Activated gamma-delta T cell treated with Interleukin-2 at 50 U/mL for 16 hours (primary cell): ENCODE measurements around the gene FNDC7.
"Not testable (repeated sequence)": the region's sequence is repeated elsewhere in the genome, so short reads cannot be mapped to it uniquely, and the experiment has no call there.

Source experiments
- DNase-seq: peaks from one replicate; pipeline ENCODE4 v3.0.0-alpha.2; 2020

Gene FNDC7

GRCh38 chr1:108699375-108700332 is 13.1 kb upstream of the FNDC7 start:
- no peak for DNase-seq

- DNase-seq, result no peak
These were observed 11.4 kb upstream of the FNDC7 start for GRCh38 chr1:108701176-108701849.

DNA sequence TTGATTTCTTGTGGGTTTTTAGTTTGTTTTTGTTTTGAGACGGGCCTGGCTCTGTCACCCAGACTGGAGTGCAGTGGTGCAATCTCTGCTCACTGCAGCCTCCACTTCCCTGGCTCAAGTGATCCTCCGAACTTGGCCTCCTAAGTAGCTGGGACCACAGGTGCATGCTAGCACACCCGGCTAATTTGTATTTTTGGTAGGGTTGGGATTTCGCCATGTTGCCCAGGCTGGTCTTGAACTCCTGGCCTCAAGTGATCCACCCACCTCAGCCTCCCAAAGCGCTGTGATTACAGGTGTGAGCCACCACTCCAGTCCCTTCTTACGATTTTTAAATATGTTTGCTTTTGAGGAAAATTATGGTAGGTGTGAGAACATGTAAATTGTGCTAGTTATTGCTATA is 10.6 kb upstream of the FNDC7 start:
- not testable (repeated sequence) for DNase-seq

- no peak for DNase-seq
These were observed 8.8 kb upstream of the FNDC7 start for GRCh38 chr1:108703939-108704338.

DNA sequence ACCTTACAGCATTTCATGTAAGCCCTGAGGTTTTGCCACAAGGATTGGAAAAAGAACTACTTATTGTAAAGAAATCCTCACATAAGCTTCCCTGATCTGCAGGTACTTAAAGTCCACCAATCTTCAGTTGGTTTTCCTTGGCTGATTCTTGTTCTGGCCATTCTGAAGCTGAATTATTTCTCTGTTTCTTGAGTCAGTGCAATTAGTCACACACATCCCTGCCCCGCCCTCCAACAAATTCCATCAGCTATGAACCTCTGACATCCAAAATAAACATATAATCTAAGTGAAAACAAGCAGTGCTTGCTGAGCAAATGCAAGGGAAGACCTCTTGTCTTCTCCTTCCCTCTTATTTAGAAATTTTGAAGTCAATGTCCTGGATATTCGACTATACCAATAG is 8.2 kb upstream of the FNDC7 start:
- DNase-seq, result no peak

DNA sequence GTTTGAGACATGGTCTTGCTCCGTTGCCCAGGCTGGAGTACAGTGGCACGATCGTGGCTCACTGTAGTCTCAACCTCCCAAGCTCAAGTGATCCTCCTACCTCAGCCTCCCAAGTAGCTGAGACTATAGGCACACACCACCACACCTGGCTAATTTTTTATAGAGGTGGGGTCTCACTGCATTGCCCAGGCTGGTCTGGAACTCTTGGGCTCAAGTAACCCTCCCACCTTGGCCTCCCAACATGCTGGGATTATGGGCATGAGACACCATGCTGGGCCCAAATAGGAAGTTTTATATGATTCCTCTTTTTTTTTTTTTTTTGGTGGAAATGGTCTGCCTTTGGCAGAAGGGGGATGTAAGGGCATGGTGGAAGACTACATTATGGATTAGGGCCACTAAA is 6.1 kb upstream of the FNDC7 start:
- no peak for DNase-seq

GRCh38 chr1:108708691-108709660 is 3.7 kb upstream of the FNDC7 start:
- DNase-seq, result peak; percentile 63

DNA sequence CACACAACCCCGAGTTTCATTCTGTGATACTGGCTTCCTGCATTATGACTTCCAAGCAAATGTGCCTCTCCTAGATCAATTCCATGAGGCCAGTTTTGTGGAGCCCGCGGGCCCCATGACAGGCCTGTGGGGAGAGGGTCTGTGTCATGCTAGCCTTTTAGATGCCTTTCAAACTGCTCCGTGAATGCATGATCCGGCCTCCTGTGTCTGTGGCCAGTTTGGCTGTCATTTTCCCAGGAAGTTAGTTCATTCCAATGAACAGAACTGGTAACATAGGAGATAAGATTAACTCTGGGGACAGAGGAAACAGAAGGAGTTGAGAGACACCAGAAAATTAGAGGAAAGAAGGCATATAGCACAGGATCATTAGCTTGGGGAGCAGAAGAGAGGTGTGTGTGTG is 3.2 kb downstream of the FNDC7 start:
- no peak for DNase-seq

- no peak for DNase-seq
These were observed 3.9 kb downstream of the FNDC7 start for GRCh38 chr1:108716437-108717230.

DNA sequence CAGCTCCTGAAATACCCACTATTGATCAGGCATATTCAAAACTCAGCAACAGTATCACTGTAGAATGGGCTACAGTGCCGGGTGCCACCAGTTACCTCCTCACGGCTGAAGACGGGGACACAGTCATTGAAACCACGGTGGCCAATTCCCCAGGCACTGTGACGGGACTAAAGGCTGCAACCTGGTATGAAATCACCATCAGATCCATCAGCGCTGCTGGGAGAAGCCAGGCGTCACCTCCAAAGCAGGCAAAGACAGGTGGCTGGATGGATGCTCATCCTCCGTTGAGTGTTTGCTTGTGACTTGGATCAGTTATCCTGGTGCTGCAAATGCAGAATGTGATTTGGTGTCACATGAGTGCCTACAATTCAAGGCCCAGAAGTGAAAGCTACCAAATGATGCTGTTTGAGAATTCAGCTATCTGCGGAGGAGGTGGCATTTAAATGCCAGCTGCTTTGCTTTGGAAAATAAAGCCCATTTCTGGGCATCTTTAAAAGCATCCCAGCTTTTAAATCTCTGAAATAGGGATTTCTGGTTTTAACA is 5.1 kb downstream of the FNDC7 start:
- no peak for DNase-seq

GRCh38 chr1:108718927-108719655 is 6.4 kb downstream of the FNDC7 start:
- DNase-seq, result no peak

GRCh38 chr1:108719656-108720435 is 7.1 kb downstream of the FNDC7 start:
- no peak for DNase-seq

DNA sequence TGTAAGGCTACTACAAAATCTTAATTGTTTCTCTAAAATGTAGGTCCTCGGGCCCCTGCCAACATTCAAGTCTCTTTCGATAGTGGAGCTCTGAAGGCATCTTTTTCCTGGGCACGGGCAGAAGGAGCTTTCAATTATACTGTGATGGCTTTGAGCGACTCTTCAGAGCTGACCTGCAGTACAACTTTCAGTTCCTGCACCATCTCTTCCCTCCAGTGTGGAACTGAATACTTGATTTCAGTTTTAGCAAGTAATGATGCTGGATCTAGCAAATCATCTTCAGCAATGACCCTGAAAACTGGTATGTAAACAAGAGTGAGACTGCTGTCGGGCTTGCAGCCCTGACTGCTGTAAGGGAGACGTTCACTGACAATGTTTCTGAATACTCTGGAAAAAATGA is 9.6 kb downstream of the FNDC7 start:
- no peak for DNase-seq

- no peak for DNase-seq
These were observed 13.2 kb downstream of the FNDC7 start for GRCh38 chr1:108725906-108726305.

DNA sequence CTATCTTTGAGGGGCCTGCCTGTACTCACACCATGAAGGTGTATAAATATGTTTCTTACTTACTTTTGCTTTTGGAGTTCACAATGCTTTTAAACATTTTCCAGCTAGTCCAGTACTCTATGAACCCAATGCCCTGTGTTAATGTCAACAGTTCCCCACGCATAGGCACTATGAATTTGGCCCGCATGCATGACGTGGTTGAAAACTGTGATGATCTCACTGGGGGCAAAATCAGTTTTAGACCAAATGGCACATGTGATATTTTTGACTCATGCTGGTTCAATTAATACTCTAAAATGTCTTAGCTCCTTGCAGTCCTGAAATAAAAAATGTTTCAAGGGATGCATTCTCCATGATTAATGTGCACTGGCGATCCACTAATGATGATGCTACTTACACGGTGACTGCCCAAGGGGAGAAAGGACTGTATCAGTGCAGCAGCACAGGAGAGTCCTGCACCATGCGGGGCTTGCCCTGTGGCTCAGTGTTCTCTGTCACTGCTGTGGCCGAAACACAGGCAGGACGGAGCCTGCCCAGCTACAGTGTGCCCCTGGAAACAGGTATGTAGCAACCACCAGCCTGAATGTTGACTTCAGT is 15.7 kb downstream of the FNDC7 start:
- DNase-seq, result no peak

GRCh38 chr1:108729481-108729880 is 16.8 kb downstream of the FNDC7 start:
- no peak for DNase-seq

DNA sequence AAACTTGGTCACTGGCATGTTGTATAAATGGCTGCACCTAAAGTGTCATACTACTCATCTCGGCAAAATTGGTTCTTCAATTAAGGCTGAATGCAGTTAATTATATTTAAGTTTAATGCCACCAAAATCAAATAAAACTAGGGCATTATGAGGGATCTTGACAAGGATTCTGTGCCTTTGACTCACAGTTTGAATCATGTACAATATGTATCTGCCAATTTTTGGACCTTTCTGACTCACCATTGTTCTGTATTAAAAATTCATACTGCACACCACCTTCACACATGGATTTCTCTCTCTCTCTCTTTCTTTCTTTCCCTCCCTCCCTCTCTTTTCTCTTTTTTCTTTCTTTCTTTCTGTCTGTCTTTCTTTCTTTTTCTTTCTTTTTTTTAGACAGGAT is 19.7 kb downstream of the FNDC7 start:
- DNase-seq, result no peak

DNA sequence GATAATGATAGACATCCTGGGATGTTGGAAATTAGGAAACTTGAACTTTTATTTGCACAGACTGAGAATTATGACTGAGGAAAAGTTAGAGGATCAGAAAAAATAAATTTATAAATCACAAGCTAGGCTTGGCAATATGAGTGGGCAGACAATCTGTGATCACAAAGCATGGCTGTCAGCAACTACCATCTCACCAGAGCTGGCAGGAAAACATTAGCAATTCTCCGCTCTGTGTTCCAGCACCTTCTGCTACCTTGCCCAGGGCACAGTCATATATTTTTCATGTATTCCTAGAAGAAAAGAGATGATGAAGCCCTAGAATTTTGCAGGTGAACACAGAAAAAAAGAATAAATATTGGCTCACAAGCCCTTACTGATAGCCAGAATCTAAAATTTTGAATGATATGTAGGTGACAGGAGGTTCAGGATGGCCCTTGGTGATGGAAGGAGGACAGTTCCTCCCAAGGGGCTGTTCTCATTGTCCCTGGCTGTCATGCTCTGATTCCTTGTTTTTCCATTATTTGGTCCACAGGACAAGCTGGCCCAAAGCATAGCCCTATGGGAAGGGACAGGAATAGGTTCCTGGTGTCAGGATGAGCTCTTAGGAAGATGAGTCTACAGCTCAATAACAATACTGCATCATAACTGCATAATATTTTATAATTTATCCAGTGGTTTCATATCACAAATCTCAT is 21.6 kb downstream of the FNDC7 start:
- DNase-seq, result no peak

DNA sequence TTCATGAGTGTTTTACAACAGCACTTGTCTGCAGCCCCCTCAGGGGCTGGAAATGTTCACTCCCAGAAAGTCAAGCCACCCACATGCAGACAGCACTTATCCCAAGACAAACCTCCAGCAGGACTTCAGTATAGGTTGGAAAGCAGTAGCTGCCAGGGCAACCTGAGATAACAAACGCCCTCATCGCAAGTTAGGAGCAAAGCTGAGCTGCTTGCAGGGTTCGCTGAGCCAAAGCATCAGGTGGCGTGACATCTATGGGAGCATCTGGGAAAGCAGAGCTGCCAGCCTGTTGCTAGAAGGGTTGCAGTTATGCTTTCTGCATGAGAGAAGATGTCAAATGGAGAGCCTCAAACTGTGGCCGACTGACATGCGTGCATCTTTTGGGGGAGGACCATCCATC is 29.5 kb downstream of the FNDC7 start:
- DNase-seq, result no peak
